HG03196 (cell line): Measurements from ENCODE around the gene LDLRAD2.
"Not testable (repeated sequence)": the region's sequence is repeated elsewhere in the genome, so short reads cannot be mapped to it uniquely, and the experiment has no call there.

Experiments
- ATAC-seq: cut with Tn5 transposase; IDR thresholded peaks from one replicate; pipeline ENCODE4 v1.9.1; 2021; ENCODE audit not compliant: unreplicated experiment

LDLRAD2 gene

DNA sequence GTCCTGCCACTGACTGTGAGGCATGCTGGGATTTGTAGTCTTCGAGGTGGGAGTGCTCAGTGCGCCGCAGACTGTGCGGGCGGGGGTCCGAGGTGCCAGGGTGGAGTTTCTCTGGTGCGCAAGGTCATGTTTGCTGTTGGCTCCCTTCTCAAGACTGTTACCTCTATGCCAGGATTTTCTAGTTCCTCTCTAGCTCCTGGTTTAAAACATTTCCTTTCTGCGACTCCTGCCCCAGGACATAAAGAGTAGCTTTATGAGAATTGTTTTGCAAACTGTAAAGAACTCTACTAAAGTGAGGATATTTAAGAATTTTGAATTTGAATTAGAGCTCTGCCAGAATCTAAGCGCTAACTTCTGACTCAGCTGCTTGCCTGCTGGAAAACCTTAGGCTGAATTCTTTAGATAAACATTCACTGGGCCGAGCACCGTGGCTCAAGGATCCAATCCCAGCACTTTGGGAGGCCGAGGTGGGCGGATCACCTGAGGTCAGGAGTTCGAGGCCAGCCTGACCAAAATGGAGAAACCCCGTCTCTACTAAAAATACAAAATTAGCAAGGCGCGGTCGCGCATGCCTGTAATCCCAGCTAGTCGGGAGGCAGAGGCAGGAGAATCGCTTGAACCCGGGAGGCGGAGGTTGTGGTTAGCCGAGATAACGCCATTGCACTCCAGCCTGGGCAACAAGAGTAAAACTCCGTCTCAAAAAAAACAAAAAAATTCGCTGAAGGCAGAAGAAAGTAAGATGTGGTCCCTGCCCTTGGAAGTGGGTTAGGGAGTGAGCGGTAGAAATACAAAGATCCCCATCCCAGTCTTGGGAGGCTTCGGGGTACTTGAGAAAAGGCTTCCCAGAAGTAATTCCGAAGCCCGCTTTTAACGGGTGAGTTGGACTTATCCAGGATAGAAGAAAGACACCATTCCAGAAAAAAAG lies 28.1 kb upstream of the LDLRAD2 start:
- ATAC-seq, result no peak

DNA sequence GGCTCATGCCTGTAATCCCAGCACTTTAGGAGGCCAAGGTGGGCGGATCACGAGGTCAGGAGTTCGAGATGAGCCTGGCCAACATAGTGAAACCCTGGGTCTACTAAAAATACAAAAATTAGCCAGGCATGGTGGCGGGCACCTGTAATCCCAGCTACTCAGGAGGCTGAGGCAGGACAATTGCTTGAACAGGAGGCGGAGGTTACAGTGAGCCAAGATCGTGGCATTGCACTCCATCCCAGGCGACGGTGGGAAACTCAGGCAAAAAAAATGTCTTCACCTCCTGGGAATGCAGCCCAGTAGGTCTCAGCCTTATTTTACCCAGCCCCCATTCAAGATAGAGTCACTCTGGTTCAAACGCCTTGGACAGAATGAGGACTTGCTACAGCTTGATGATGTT lies 26.3 kb upstream of the LDLRAD2 start:
- ATAC-seq, result not testable (repeated sequence)

DNA sequence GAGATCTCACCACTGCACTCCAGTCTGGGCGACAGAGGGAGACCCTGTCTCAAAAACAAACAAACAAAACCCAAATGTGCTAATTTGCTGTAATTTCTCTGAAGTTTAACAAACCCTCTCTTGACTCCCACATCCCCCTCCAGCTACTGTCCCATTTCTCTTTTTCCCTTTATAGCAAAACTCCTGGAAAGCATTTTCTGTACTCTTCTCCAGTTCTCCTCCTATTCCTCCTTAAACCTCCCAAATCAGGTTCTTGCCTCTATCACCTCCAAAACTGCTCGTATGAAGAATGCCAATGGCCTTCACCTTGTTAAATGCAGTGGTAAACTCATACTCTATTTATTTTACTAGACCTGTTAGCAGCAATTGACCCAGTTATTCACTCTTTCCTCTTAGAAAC lies 25.4 kb upstream of the LDLRAD2 start:
- ATAC-seq, result no peak

DNA sequence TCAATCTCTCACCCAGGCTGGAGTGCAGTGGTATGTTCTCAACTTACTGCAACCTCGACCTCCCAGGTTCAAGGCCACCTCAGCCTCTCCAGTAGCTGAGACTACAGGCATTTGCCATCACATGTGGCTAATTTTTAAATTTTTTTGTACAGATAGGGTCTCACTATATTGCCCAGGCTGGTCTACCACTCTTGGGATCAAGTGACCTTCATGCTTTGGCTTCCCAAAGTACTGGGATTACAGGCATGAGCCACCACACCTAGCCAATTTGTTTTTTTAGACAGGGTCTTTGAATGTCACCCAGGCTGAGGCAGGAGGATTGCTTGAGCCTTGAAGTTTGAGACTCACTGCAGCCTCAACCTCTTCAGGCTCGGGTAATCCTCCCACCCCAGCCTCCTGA lies 19.0 kb upstream of the LDLRAD2 start:
- no peak for ATAC-seq

DNA sequence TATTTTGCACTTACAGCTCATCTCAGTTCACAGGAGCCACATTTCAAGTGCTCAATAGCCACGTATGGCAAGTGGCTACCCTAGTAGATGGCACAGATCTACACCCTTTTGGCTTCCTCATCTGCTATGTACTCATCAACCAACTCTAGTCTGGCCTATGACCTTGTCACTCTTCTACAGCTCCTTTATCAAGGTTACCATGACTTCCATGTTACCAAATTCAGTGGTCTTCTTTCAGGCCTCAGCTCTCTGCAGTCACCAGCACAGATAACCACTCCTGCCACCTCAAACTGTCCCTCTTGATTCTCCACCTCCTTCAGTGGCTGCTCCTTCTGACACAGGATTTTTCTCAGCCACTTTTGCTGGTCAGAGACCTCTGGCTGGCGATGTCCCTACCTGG lies 17.4 kb upstream of the LDLRAD2 start:
- ATAC-seq, result no peak

DNA sequence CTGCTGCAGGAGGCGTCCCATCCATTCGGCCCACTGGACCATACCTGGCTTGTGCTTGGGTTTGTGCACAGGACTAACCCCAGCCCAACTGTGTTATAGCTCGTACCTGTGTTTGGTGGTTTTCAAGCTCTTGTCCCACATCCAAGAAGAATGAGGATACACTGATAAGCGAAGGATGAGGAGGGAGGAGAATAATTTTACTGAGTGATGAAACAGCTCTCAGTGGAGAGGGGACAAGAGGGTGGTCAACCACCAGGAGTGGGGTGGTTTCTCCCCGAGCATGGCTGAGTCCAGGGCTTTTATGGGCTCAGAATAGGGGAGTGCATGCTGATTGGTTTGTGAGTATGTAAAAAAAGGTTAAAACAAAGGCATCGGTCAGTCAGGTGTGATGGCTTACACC lies 17.0 kb upstream of the LDLRAD2 start:
- no peak for ATAC-seq

DNA sequence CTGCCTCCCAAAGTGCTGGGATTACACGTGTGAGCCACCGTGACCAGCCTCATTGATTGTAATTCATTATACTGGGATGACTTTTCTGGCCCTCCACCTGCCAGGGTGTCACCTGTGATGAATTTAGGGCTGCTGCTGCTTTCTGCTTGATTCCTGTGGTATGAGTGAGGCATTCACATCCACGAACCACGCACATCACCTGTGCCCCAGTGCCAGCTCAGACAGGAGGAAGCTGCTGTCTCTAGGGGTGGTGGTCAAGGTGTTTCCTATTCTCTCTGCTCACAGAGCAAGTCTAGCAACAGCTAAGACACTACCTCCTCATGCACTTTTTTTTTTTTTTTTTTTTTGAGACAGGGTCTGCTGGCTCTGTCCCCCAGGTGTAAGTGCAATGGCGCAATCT lies 12.3 kb upstream of the LDLRAD2 start:
- no peak for ATAC-seq

DNA sequence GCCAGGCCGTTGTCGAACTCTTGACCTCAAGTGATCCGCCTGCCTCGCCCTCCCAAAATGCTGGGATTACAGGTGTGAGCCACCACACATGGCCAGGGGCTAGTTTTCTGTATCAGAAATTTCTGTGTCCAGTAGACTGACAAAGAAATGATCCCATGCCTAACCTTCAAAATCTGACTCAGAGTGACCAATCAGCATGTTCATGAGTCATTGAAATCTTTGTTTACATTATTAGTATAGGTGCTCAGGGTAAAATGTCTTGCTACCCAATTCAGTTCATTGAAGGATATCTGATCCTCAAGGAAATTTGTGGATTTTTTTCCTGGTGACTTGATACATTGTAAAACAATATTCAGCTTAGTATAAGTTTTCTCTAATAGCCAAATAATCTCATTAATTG lies 11.0 kb upstream of the LDLRAD2 start:
- no peak for ATAC-seq

DNA sequence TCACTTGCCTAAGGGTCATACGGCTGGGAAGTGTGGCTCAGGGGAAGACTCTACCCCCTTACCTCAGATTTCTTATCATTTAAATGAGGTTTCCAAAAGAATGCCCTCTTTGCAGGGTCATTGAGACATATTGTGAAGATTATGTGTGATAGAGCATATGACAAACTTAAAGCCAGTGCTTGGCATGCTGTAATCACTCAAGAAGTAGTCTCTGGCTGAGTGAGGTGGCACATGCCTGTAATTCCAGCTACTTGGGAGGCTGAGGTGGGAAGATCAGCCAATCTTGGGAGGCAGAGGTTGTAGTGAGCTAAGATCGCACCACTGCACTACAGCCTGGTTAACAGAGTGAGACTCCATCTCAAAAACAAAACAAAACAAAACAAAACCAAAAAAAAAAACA lies 7.5 kb upstream of the LDLRAD2 start:
- no peak for ATAC-seq

DNA sequence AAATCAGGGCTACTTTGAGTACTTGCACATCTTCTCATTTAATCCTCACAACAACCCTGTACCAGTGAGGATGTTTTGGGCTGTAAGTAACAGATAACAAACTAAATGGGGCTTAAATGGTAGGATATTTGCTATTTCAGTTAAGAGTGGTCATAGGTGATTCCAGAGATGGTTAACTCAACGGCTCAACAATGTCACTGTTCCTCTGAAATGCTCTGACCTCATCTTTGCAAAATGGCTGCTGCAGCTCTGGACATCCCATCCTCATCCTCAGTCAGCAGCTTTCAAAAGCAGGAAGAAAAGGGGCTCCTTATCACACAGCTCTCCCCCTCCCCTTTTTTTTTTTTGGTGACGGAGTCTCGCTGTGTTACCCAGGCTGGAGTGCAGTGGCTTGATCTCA lies 1.5 kb downstream of the LDLRAD2 start:
- ATAC-seq, result no peak

DNA sequence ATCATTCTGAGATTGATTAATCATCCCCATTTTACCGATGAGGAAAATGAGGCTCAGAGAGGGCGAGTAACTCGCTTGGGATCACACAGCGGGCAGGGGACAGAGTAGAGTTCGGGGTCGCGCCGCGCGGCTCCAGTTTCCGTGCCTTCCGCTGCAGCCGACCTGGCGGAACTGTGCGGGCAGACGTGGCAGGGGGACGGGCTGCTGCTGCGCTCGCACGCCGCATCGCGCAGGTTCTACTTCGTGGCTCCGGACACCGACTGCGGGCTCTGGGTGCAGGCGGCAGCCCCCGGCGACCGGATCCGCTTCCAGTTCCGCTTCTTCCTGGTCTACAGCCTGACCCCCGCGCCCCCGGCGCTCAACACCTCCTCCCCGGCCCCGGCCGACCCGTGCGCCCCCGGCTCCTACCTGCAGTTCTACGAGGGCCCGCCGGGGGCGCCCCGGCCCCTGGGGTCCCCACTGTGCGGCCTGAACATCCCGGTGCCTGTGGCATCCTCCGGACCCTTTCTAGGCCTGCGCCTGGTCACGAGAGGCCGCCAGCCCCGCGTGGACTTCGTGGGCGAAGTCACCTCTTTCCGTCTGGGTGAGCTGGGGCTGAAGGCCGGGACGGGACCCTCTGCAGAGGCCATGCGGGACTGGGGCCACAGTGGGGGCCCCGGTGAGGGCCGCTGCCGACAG lies 2.3 kb downstream of the LDLRAD2 start:
- no peak for ATAC-seq

DNA sequence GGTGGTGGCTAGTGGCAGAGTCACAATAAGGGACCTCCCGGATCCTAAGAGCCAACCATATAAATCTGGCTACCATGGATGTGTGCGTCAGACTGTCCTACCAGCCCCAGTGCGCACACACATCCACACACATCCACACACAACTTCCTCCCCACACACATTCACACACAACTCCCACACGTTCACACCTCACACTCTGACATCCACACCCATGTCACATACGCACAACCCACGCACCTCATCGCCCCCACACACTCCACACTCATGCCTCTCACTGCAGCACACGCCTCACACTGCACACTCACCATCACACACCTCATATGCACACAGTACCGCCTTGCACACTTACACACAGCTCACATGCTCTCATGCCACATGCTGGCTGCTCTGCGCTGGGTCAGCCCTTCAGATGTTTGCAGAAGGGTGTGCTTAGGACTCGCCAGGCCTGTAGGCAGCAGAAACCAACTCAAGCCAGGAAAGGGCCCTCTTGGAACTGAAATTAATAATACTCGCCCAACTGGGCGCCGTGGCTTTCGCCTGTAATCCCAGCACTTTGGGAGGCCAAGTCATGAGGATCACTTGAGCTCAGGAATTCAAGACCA lies 3.0 kb downstream of the LDLRAD2 start:
- ATAC-seq, result no peak

DNA sequence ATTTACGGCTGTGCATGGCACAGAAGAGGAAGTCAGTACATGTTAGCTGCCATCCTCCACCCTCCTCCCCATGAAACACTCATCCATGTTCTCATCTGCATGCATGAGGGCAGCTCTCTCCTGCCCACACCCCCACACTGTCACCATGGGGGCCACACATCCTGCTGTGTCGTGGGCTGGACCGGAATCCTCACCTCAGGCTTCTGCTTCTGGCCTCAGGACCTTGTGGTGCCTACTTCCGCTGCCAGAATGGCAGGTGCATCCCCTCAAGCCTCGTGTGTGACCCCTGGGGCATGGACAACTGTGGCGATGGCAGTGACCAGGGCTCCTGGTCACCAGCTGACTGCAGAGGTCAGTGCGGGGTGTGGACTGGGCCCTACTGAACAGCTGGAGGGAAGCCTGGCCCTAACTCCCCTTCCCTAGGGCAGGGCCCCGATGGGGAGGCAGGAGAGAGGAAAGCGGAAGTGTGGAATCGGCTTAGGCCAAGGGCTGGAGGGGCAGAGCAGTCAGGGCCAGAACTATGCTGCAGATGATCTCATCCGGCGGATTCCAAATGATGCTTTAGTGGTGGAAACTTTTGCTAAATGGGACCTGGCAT lies 3.8 kb downstream of the LDLRAD2 start:
- ATAC-seq, result no peak

DNA sequence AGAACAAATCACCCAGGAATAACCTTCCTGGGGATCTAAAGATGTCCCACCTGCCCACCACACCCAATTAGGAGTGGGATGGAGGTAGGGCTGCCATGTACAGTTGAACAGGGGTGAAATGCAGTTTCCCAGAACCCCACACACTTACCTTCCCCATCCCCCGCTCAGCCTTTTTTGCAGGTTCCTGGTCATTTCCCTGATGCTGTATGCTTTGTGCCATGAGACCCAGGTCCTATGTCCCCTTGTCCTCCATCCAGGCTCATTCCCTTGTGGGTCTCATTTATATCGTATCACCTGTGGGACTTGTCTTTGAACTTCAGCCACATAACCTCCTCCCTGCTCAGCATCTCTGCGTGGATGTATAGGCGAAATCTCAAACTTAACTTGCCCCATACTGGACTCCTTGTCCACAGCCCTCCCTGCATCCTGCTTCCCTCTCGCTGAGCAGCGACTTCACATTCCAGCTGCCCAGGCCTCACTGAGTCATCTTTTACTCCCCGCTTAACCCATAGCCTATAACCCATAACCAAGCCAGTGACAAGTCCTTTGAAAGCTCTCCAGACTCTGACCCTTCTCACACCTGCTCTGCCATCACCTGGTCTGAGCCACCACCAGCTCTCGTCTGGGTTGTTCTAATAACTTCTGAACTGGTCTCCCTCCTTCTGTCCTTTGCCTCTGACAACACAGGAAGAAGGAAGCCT lies 4.7 kb downstream of the LDLRAD2 start:
- ATAC-seq, result no peak

DNA sequence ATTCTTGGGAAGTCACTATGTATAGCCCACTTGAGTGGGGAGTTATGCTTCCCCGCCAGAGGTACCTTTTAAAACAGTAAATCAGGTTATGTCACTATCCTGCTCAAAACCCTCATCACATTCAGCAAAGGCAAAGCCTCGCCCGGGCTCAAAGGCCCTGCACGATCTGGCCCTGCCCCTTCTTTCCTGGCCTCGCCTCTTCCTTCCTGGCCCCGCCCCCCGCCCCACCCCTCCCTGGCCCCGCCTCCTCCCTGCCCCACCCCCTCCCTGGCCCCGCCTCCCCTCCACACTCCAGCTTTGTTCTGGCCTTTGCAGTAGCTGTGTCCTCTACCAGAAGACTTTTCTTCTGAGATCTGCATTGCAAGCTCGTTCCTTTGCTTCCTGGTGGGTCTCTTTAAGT lies 6.6 kb downstream of the LDLRAD2 start:
- ATAC-seq, result no peak

DNA sequence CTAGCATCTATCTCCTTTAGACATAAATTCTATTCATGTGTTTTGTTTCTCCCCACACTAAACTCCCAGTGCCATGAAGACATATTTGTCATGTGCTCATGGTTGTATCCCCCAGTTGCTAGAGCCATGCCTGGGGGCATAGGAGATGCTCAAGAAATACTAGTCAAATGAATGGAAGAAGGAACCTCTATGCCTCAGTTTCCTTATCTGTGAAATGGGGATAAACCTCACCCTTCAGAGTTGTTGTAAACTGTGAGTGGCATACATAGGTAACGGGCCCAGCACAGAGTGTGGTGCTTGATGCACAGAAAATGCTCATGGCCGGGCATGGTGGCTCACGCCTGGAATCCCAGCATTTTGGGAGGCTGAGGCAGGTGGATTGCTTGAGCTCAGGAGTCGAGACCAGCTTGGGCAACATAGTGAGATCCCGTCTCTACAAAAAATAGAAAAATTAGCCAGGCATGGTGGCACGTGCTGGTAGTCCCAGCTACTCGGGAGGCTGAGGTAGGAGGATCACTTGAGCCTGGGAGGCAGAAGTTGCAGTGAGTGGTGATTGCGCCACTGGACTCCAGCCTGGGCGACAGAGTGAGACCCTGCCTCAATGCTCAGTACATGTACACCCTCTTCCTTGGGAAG lies 8.7 kb downstream of the LDLRAD2 start:
- no peak for ATAC-seq

DNA sequence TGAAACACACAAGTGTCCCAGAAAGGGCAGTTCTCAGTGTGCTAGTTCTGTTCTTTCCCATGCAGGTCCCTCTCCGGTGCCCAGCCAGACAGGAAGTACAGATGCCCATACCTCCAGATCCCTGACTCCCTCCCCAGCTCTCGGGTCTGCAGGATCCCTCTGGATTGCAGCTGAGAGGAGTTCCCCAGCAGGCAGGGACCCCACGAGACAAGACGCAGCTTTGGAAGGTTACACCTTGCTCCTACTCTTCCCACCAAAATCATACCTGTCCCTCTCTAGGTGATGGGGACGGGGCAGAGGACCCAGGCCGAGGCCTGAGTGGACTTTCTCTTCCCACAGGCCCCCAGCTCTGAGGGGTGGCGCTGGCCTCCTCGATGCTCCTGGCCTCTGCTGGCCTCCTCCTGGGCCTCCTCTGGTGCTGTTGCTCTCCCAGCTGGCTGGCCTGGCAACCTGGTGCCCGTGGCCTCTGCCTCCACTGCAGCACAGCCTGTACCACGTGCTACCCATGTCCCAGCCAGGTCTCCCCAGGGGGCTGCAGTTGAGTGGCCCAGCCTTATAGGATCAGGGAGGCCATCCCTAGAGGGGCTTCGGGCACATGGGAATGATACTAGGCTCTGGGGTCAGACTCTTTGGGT lies 9.4 kb downstream of the LDLRAD2 start:
- ATAC-seq, result no peak

DNA sequence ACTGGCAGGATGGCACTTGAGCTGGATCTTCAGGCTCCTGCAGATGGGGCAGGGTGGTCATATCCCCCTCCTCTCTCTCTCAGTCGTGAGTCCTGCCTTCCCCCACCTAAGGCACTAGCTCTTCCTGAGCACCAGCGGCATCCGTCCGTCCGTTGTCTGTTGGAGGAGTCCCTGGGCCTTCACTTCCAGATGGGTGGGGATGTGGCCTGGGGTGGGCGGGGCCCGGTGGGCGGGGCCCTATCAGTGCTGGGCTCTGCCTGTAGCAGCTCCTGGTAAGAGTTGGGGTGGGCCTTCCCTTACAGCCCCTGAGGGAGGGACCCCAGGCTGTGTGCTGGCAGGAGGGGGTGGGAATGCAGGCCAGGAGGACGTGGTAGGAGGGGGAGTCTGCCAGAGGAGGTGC lies 10.3 kb downstream of the LDLRAD2 start:
- ATAC-seq, result no peak

DNA sequence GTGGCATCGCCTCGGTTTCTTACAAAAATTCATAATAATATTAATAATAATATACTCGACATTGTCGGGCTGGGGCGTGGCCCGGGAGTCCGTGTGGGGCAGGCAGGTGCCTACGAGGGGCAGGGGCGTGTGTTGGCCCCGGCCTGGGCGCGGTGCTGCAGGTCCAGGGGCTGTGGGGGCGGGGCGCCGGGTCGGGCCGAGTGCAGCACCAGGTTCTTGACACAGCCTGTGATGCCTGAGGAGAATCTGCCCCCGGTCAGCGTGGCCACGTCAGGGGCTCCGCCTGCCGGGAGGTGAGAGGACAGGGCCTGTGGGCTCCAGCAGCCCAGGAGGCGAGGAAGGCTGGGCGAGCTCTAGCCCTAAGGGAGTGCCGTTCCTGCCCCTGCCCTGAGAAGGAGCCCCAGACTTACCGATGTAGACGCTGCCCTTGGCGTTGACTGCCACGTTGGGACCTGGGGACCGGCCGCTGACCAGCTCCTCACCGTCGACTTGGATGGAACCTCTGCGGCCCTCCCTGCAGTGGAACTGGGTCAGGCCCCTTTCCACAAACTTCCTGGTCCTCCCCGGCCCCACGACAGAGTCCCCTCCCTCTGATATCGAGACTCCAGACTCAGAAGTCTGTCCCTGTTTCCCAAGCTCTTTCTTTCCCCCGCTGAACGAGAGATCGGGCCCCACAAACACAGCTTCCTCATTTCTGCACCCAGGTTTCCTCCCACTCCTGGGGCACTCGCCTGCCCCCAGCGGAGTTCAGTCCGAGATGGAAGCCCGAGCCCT lies 11.3 kb downstream of the LDLRAD2 start:
- no peak for ATAC-seq
